Activated naive CD4-positive, alpha-beta T cell treated with anti-CD3 and anti-CD28 coated beads, Interleukin-2, amount 10 ng/mL, durations not matched to agents 7 days and 5 days (primary cell): ENCODE data around the gene STIMATE.

Experiments
- CTCF ChIA-PET: fragments of 350-600 bp; sonication (Branson Sonifier 250); formaldehyde crosslinking; loops from one replicate; lab custom pipeline; 2021; ENCODE audit warnings: antibody characterized with exemption; lab: Charles Lee
- DNase-seq: peaks from one replicate; pipeline ENCODE4 v3.0.0-alpha.2; 2020
- H3K27ac Mint-ChIP-seq: one replicate; pipeline ENCODE4 v1.8.0; 2021; ENCODE audit warnings: mild to moderate bottlenecking, moderate library complexity, mixed read lengths
- H3K27me3 Mint-ChIP-seq: one replicate; pipeline ENCODE4 v1.8.0; 2021; ENCODE audit warnings: mild to moderate bottlenecking, mixed read lengths
- H3K36me3 Mint-ChIP-seq: one replicate; pipeline ENCODE4 v1.8.0; 2021; ENCODE audit warnings: mixed read lengths
- H3K4me1 Mint-ChIP-seq: one replicate; pipeline ENCODE4 v1.8.0; 2021; ENCODE audit warnings: mixed read lengths
- H3K4me3 Mint-ChIP-seq: one replicate; pipeline ENCODE4 v1.8.0; 2021; ENCODE audit warnings: mild to moderate bottlenecking, moderate library complexity, mixed read lengths
- H3K9me3 Mint-ChIP-seq: one replicate; pipeline ENCODE4 v1.8.0; 2021; ENCODE audit warnings: mixed read lengths

The STIMATE gene

GRCh38 chr3:52839892-52840545 is 57.3 kb downstream of the STIMATE start:
- Mint-ChIP-seq H3K27me3 (no peaks in the 10 kb centered on the region), H3K9me3 (no peaks in the 10 kb centered on the region), H3K4me1 (peaks cover 33% of the 10 kb centered on the region), H3K36me3 (peaks cover 12% of the 10 kb centered on the region), H3K27ac (no peak overlapping the region), H3K4me3 (no peak overlapping the region)
- DNase-seq, result no peak
- CTCF ChIA-PET, result interaction anchor here (1.2 kb wide), 1 partner anchor 95 kb away, joined by 4 read pairs; no protein-coding TSS in a partner anchor

GRCh38 chr3:52839268-52839575 is 58.1 kb downstream of the STIMATE start:
- H3K27me3 Mint-ChIP-seq, result no peaks in the 10 kb centered on the region
- DNase-seq, result no peak
- CTCF ChIA-PET, result interaction anchor here (0.8 to 2.5 kb wide), 8 partner anchors 8 to 96 kb away, joined by 3 to 9 read pairs (median 4); no protein-coding TSS in a partner anchor
- no peak overlapping the region for H3K27ac Mint-ChIP-seq
- H3K9me3 Mint-ChIP-seq, result no peaks in the 10 kb centered on the region
- H3K36me3 Mint-ChIP-seq, result peaks cover 12% of the 10 kb centered on the region
- H3K4me3 Mint-ChIP-seq, result no peak overlapping the region
- peaks cover 33% of the 10 kb centered on the region for H3K4me1 Mint-ChIP-seq

- no peaks in the 10 kb centered on the region for H3K9me3 Mint-ChIP-seq
- H3K27me3 Mint-ChIP-seq, result no peaks in the 10 kb centered on the region
- peaks cover 12% of the 10 kb centered on the region for H3K36me3 Mint-ChIP-seq
- peak; percentile 54 for DNase-seq
- H3K4me3 Mint-ChIP-seq, result no peak overlapping the region
- no peak overlapping the region for H3K27ac Mint-ChIP-seq
- peaks cover 33% of the 10 kb centered on the region for H3K4me1 Mint-ChIP-seq
- CTCF ChIA-PET, result interaction anchor here (0.8 to 2.5 kb wide), 9 partner anchors 9 to 97 kb away, joined by 3 to 9 read pairs (median 4); no protein-coding TSS in a partner anchor
These were observed 58.6 kb downstream of the STIMATE start for GRCh38 chr3:52838561-52839267.

- Mint-ChIP-seq H3K27me3 (no peaks in the 10 kb centered on the region), H3K27ac (no peak overlapping the region), H3K9me3 (no peaks in the 10 kb centered on the region), H3K4me3 (no peak overlapping the region), H3K4me1 (peaks cover 33% of the 10 kb centered on the region), H3K36me3 (peaks cover 12% of the 10 kb centered on the region)
- DNase-seq, result no peak
- CTCF ChIA-PET, result interaction anchor here (1.2 to 2.5 kb wide), 4 partner anchors 10 to 43 kb away, joined by 3 to 9 read pairs (median 4); no protein-coding TSS in a partner anchor
These were observed 60.4 kb downstream of the STIMATE start for GRCh38 chr3:52836986-52837385.

- H3K27ac Mint-ChIP-seq, result no peak overlapping the region
- CTCF ChIA-PET, result interaction anchor here (1.2 kb wide), 1 partner anchor 16 kb away, joined by 4 read pairs; no protein-coding TSS in a partner anchor
- no peaks in the 10 kb centered on the region for H3K9me3 Mint-ChIP-seq
- no peaks in the 10 kb centered on the region for H3K27me3 Mint-ChIP-seq
- H3K36me3 Mint-ChIP-seq, result peaks cover 8% of the 10 kb centered on the region
- H3K4me3 Mint-ChIP-seq, result no peak overlapping the region
- H3K4me1 Mint-ChIP-seq, result peaks cover 33% of the 10 kb centered on the region
- no peak for DNase-seq
These were observed 60.9 kb downstream of the STIMATE start for GRCh38 chr3:52836471-52836845.

GRCh38 chr3:52835766-52836470 is 61.4 kb downstream of the STIMATE start:
- no peak for DNase-seq
- H3K27me3 Mint-ChIP-seq, result no peaks in the 10 kb centered on the region
- H3K36me3 Mint-ChIP-seq, result peaks cover 8% of the 10 kb centered on the region
- no peaks in the 10 kb centered on the region for H3K9me3 Mint-ChIP-seq
- CTCF ChIA-PET, result no interaction called here
- no peak overlapping the region for H3K4me3 Mint-ChIP-seq
- H3K4me1 Mint-ChIP-seq, result peaks cover 35% of the 10 kb centered on the region
- no peak overlapping the region for H3K27ac Mint-ChIP-seq

GRCh38 chr3:52834871-52835501 is 62.4 kb downstream of the STIMATE start, which contains the start of gene MUSTN1:
Gene MUSTN1, minus strand, starts transcription at chr3:52835019. Its CDS starts 71 bp downstream, at chr3:52834948.
- H3K27ac Mint-ChIP-seq, result no peak within 1 kb of the TSS
- no peaks in the 10 kb centered on the region for H3K9me3 Mint-ChIP-seq
- CTCF ChIA-PET, result interaction anchor here (1.0 kb wide), 1 partner anchor 14 kb away, joined by 3 read pairs; no protein-coding TSS in a partner anchor
- no peak for DNase-seq
- H3K27me3 Mint-ChIP-seq, result no peaks in the 10 kb centered on the region
- peaks cover 4% of the 10 kb centered on the region for H3K36me3 Mint-ChIP-seq
- no peak within 1 kb of the TSS for H3K4me3 Mint-ChIP-seq
- H3K4me1 Mint-ChIP-seq, result peaks cover 35% of the 10 kb centered on the region

- H3K4me3 Mint-ChIP-seq, result no peak overlapping the region
- no peaks in the 10 kb centered on the region for H3K27me3 Mint-ChIP-seq
- no peak overlapping the region for H3K27ac Mint-ChIP-seq
- peaks cover 4% of the 10 kb centered on the region for H3K36me3 Mint-ChIP-seq
- H3K9me3 Mint-ChIP-seq, result no peaks in the 10 kb centered on the region
- H3K4me1 Mint-ChIP-seq, result peaks cover 18% of the 10 kb centered on the region
- no peak for DNase-seq
- CTCF ChIA-PET, result no interaction called here
These were observed 64.1 kb downstream of the STIMATE start for GRCh38 chr3:52833202-52833601.

- no peaks in the 10 kb centered on the region for H3K9me3 Mint-ChIP-seq
- peaks cover 3% of the 10 kb centered on the region for H3K4me1 Mint-ChIP-seq
- no peaks in the 10 kb centered on the region for H3K27me3 Mint-ChIP-seq
- no peaks in the 10 kb centered on the region for H3K36me3 Mint-ChIP-seq
- H3K27ac Mint-ChIP-seq, result no peak overlapping the region
- no peak overlapping the region for H3K4me3 Mint-ChIP-seq
- CTCF ChIA-PET, result interaction anchor here (1.1 kb wide), 1 partner anchor 12 kb away, joined by 3 read pairs; no protein-coding TSS in a partner anchor
- no peak for DNase-seq
These were observed 65.6 kb downstream of the STIMATE start for GRCh38 chr3:52831500-52832301.

GRCh38 chr3:52830535-52831258 is 66.7 kb downstream of the STIMATE start, which contains the start of gene ITIH4:
Gene ITIH4, minus strand, starts transcription at chr3:52830672. Its CDS starts 30 bp downstream, at chr3:52830642.
- Mint-ChIP-seq H3K27ac (no peak within 1 kb of the TSS), H3K4me3 (no peak within 1 kb of the TSS), H3K27me3 (no peaks in the 10 kb centered on the region), H3K36me3 (no peaks in the 10 kb centered on the region), H3K9me3 (no peaks in the 10 kb centered on the region), H3K4me1 (peaks cover 2% of the 10 kb centered on the region)
- no peak for DNase-seq
- CTCF ChIA-PET, result no interaction called here

GRCh38 chr3:52829906-52830463 is 67.4 kb downstream of the STIMATE start:
- H3K4me1 Mint-ChIP-seq, result peaks cover 2% of the 10 kb centered on the region
- H3K36me3 Mint-ChIP-seq, result no peaks in the 10 kb centered on the region
- H3K4me3 Mint-ChIP-seq, result no peak overlapping the region
- DNase-seq, result no peak
- H3K27ac Mint-ChIP-seq, result no peak overlapping the region
- CTCF ChIA-PET, result interaction anchor here (1.3 kb wide), 2 partner anchors 9 to 11 kb away, joined by 3 read pairs; no protein-coding TSS in a partner anchor
- H3K27me3 Mint-ChIP-seq, result no peaks in the 10 kb centered on the region
- no peaks in the 10 kb centered on the region for H3K9me3 Mint-ChIP-seq

- H3K27ac Mint-ChIP-seq, result no peak overlapping the region
- H3K4me3 Mint-ChIP-seq, result no peak overlapping the region
- CTCF ChIA-PET, result interaction anchor here (1.3 kb wide), 2 partner anchors 9 to 11 kb away, joined by 3 read pairs; no protein-coding TSS in a partner anchor
- H3K4me1 Mint-ChIP-seq, result peaks cover 2% of the 10 kb centered on the region
- no peaks in the 10 kb centered on the region for H3K9me3 Mint-ChIP-seq
- H3K27me3 Mint-ChIP-seq, result no peaks in the 10 kb centered on the region
- H3K36me3 Mint-ChIP-seq, result no peaks in the 10 kb centered on the region
- no peak for DNase-seq
These were observed 67.9 kb downstream of the STIMATE start for GRCh38 chr3:52829482-52829881.
